GM12874 (cell line): ENCODE measurements around the gene NLGN1.

ENCODE experiments used
- CTCF ChIP-seq: IDR thresholded peaks from 2 replicates; pipeline ENCODE4 v1.5.1; 2011; ENCODE audit warnings: low read depth, mild to moderate bottlenecking, control low read depth, low read length, moderate library complexity; ENCODE audit not compliant: insufficient read depth

Gene NLGN1

GRCh38 chr3:173870976-173871375, 473.4 kb downstream of the NLGN1 start:
- TF ChIP-seq CTCF: no peak

- no peak for TF ChIP-seq CTCF
These were observed 478.2 kb downstream of the NLGN1 start for GRCh38 chr3:173875790-173876189.

GRCh38 chr3:173876476-173876875, 478.9 kb downstream of the NLGN1 start:
- no peak for TF ChIP-seq CTCF

- TF ChIP-seq CTCF: no peak
These were observed 490.3 kb downstream of the NLGN1 start for GRCh38 chr3:173887888-173888287.

GRCh38 chr3:173889596-173889995, 492.1 kb downstream of the NLGN1 start:
- no peak for TF ChIP-seq CTCF

- no peak for TF ChIP-seq CTCF
These were observed 492.5 kb downstream of the NLGN1 start for GRCh38 chr3:173890091-173890490.

- TF ChIP-seq CTCF: no peak
These were observed 493.9 kb downstream of the NLGN1 start for GRCh38 chr3:173891272-173892100.
